Midbrain (tissue), 1 donor: ENCODE data around the gene DAGLA.

Experiments
- DNase-seq: peaks from one replicate; lab custom pipeline; 2025; lab: John Stamatoyannopoulos, UW

Gene DAGLA

GRCh38 chr11:61711037-61711436, 30.8 kb downstream of the DAGLA start:
- DNase-seq: no peak

- DNase-seq: no peak
Measured at GRCh38 chr11:61711498-61711897, 31.3 kb downstream of the DAGLA start.

GRCh38 chr11:61712314-61712713, 32.1 kb downstream of the DAGLA start:
- DNase-seq: no peak

- no peak for DNase-seq
Measured at GRCh38 chr11:61712846-61713245, 32.7 kb downstream of the DAGLA start.

GRCh38 chr11:61713464-61713863, 33.3 kb downstream of the DAGLA start:
- DNase-seq: no peak

- no peak for DNase-seq
Measured at GRCh38 chr11:61713906-61714305, 33.7 kb downstream of the DAGLA start.

- no peak for DNase-seq
Measured at GRCh38 chr11:61714316-61714715, 34.1 kb downstream of the DAGLA start.

- DNase-seq: no peak
Measured at GRCh38 chr11:61714916-61715315, 34.7 kb downstream of the DAGLA start.

GRCh38 chr11:61715867-61716266, 35.7 kb downstream of the DAGLA start:
- DNase-seq: no peak

- DNase-seq: no peak
Measured at GRCh38 chr11:61716478-61717285, 36.5 kb downstream of the DAGLA start.

GRCh38 chr11:61717286-61718033, 37.3 kb downstream of the DAGLA start:
- no peak for DNase-seq

- no peak for DNase-seq
Measured at GRCh38 chr11:61718046-61718531, 37.9 kb downstream of the DAGLA start.

GRCh38 chr11:61718621-61719302, 38.6 kb downstream of the DAGLA start:
- peak; percentile 7 for DNase-seq

GRCh38 chr11:61719978-61720377, 39.8 kb downstream of the DAGLA start:
- DNase-seq: no peak

- no peak for DNase-seq
Measured at GRCh38 chr11:61720597-61720996, 40.4 kb downstream of the DAGLA start.

GRCh38 chr11:61724437-61724836, 44.2 kb downstream of the DAGLA start:
- DNase-seq: no peak

GRCh38 chr11:61725781-61726231, 45.6 kb downstream of the DAGLA start:
- DNase-seq: no peak

GRCh38 chr11:61726775-61727174, 46.6 kb downstream of the DAGLA start:
- DNase-seq: no peak

- peak; percentile 18 for DNase-seq
Measured at GRCh38 chr11:61727401-61727811, 47.2 kb downstream of the DAGLA start.

- DNase-seq: no peak
Measured at GRCh38 chr11:61728066-61728939, 48.1 kb downstream of the DAGLA start.

GRCh38 chr11:61728940-61729219, 48.7 kb downstream of the DAGLA start:
- DNase-seq: no peak
